Islet precursor cell (in vitro differentiated cells): ENCODE data around the gene LRIF1.
"Not testable (repeated sequence)": the region's sequence is repeated elsewhere in the genome, so short reads cannot be mapped to it uniquely, and the experiment has no call there.

ENCODE experiments used
- DNase-seq: peaks from one replicate; pipeline ENCODE4 v3.0.0-alpha.2; 2018

LRIF1 gene

DNA sequence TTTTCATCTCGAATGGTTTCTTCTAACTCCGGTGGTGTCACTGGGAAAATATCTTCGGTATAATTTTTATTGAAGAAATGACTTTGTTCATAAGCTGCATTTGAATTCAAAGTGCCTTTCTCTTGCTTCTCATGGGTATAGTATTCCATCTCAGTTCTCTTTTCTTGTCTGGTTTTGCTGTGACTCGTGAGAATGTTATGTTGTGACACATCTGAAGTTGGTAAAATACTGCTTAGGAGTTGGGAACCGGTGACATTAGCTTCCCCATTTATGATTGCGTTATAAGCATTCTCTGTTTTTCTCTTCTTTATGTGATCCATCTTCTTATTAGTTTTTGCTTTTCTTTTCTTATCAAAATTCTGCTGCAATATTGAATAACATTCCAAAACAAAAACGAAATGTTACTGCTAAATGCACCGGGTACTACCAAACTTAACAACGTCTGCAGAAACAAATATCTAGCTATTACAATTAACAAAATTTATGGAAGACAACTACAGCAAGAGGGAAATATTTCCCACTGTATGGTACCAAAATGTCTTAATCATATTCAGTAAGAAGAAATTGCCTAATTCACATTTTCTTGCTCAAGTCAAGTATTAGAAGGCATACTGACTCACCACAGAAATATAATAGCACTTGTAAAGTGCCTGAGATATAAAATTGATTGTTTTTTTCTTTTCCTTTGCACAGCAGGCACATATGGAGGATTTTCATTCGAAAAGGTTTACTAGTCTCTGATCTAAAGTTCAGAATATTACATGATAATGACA, 15.5 kb downstream of the LRIF1 start:
- no peak for DNase-seq

DNA sequence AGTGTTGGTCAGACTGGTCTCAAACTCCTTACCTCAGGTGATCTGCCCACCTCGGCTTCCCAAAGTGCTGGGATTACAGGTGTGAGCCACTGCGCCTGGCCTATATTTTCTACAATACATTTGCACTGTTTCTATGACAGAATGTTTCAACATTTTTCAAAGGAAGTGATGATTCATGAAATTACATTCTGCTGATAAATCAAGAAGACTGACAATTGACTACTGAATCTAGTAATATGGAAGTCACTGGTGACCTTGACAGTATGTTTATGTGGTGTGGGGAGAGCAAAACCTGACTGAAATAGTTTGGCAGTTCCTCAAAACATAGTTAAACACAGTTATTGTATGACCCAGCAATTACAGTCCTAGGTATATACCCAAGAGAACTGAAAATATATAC, 18.1 kb downstream of the LRIF1 start:
- DNase-seq = no peak

DNA sequence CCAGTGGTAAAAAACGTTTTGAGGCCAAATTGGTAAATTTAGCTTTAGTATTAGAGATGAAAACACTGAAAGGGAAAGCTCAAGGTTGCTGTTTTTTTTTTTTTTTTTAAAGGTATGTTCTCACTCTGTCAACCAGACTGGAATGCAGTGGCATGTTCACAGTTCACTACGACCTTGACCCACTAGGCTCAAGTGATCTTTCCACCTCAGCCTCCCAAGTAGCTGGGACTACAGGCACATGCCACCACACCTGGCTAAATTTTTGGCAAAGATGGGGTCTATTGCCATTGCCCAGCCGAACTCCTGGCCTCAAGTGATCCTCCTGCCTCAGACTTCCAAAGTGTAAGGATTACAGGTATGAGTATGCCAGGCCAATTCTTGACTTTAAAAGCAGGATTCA, 18.9 kb downstream of the LRIF1 start:
- DNase-seq = no peak

DNA sequence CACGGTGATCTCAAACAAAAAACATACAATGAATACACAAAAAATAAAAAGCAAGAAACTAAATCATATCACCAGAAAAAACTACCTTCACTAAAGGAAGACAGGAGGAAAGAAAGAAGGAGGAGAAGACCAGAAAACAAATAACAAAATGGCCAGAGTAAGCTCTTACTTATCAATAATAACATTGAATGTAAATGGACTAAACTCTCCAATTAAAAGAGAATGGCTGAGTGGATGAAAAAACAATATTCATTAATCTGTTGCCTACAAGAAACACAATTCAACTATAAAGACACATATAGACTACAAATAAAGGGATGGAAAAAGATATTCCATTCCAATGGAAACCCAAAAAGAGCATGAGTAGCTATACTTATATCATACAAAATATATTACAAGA, 27.2 kb downstream of the LRIF1 start:
- no peak for DNase-seq

DNA sequence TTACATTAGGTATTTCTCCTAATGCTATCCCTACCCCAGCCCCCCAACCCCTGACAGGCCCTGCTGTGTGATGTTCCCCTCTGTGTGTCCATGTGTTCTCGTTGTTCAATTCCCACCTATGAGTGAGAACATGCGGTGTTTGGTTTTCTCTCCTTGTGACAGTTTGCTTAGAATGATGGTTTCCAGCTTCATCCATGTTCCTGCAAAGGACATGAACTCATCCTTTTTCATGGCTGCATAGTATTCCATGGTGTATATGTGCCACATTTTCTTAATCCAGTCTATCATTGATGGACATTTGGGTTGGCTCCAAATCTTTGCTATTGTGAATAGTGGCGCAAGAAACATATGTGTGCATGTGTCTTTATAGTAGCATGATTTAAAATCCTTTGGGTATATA, 32.6 kb downstream of the LRIF1 start:
- not testable (repeated sequence) for DNase-seq

DNA sequence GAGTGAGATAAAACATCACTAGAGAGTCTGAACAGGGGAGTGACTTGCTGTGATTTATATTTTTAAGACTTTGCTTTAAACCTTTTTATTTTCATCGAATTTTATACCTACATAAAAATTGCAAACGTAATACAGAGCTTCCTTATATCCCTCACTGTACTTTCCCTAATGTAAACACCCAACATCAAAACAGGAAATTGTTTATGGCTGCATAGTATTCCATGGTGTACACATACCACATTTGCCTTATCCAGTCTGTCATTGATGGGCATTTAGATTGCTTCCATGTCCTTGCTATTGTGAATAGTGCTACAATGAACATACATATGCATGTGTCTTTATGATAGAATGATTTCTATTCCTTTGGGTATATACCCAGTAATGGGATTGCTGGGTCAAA, 34.8 kb downstream of the LRIF1 start:
- no peak for DNase-seq

DNA sequence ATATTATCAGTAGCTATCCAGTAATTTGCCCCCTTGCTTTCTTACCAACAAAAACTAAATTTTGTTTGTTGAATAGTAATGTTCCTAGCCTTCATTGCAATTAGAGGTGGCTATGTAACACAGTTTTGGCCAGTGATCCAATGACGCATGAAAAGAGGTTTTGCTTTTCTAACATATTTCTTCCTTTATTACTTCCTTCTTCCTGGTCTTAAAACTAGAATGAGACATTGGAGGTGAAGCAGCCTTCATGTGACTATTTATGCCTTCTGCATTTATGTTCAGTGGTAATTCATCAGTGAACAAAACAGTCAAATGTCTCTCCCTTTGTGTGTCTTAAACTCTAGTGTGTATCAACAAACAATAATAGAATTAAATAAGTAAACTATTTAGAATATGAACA, 35.5 kb downstream of the LRIF1 start:
- no peak for DNase-seq

DNA sequence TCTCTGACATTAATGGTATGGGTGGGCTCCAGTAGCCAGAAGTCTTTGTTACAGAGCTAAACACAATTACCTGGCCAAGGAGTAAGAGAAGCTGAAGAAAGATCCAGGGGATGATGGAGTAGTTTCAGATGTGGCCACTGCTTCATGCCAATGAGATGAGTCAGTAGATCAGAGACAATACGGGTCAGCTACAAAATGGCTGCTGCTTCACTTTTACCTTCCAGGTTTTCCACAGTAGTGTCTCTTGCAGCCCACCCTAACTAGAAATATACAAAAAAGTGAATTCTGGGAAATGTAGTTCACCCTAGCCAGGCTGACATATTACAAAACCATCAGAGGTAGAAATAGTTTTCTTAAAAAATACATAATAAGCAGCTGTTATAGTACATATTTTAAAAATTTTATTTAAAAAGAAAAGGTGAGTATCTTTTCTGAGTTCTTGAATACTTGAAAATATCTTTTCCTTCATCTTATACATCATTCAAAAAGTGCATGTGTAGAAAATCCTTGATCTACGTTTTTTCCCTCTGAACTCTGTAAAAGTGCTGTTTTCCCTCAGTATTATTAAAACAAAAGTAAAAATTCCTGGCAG, 36.1 kb downstream of the LRIF1 start:
- peak; percentile 76 for DNase-seq

DNA sequence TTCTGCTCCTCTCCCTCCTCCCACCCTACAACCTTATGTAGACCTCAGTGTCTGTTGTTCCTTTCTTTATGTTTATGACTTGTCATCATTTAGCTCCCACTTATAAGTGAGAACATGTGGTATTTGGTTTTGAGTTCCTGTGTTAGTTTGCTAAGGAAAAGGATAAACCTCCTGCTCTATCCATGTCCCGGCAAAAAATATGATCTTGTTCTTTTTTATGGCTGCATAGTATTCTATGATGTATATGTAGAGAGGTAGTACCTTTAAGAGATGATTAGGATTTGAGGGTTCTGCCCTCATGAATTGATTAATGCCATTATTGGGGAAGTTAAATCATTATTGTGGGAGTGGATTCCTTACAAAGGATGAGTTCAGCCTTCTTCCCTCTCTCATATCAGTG, 41.8 kb downstream of the LRIF1 start:
- no peak for DNase-seq

DNA sequence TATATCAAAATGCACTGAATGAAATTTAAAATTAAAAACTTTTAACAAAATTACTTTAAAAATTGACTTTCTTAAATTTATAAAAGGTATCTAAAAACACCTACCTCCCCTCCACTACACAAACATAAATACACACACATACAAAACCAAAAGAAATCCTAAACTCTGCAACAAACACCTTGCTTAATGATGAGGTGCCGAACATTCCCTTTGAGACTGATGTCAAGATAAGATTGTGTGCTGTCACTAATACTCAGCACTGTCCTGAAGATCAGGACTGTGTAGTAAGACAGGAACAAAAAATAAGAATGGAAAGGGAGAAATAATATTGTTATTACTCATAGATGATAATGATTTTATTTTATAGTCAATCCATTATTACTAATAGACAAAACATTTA, 45.7 kb downstream of the LRIF1 start:
- no peak for DNase-seq

DNA sequence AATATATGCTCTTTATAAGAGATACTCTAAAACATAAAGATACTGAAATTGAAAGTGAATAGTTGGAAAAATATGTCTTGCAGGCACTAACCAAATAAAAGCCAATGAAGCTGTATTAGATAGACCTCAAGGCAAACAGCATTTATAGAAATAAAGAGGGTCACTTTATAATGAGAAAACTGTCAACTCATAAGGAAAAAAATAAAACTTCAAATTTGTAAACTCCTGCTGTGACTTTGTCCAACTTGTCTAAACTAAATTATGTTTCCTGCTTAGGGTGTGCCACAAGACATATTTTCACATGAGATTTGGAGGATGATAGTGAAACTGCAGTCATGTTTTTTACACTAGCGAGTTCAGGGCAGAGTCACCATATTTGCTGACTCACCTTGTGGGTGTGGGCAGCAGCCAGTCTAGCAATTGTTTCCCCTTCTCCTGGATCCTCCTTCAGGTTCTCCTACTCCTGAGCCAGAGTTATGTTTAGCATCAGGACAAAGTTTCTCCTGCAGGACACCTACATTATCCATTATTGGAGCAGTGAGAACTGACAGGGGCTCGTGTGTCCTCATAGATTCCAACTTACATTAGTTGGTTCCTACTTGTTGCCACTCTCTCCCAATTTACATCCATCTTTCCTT, 46.9 kb downstream of the LRIF1 start:
- no peak for DNase-seq

DNA sequence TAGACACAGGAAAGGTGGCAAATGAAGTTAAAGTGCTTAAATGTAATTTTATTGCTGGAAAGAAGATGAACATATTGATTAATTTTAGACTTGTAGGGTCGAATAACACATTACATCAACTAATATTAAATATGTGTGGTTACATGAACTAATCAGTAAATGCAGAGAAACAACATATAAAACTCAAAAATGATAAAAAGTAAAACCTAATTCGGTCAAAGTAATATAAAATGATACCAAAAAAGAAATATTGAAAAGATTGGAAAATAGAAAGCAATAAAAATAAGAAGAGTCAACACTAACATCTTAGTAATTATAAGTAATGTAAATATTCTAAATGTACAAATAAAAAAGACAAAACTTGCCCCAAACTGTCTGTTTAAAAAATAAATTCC, 47.5 kb downstream of the LRIF1 start:
- DNase-seq = no peak

DNA sequence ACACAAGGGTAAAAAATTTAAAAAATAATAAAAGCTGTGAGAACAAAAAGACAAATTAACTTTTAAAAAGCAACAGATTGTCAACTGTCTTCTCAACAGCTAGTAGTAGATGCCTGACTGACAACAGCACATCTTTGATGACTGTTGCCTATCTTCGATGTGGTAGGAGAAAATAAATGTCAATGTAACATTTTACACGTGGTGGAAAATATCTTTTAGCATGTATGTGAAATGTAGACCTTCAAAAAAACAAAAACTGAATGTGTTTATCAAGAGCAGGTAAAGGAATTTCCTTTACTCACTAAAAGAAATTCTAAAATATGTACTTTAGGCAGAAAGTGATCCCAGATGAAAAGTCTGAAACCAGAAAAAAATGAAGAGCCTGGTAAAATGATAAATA, 47.9 kb downstream of the LRIF1 start:
- DNase-seq = no peak

DNA sequence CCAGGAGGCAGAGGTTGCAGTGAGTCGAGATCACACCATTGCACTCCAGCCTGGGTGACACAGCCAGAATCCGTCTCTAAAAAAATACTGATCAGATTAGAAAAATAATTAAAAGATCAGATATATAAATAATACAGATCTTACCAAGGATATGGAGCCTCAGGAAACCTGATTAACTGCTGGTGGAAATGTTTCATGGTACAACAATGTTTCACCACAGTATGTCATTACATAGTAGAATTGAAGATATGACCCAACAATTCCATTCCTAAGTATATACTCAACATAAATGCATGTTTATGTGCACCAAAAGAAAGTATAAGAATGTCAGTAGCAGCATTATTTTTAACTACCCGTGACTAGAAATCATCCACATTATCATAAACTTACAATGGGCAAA, 49.0 kb downstream of the LRIF1 start:
- no peak for DNase-seq

DNA sequence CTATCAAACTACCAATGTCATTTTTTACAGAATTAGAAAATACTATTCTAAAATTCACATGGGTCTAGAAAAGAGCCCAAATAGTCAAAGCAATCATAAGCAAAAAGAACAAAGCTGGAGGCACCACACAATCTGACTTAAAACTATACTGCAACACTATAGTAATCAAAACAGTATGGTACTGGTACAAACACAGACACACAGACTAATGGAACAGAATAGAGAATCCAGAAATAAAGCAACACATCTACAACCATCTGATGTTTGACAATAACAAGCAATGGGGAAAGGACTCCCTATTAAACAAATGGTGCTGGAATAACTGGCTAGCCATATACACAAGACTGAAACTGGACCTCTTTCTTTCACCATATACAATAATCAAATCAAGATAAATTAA, 50.9 kb downstream of the LRIF1 start:
- DNase-seq = no peak

DNA sequence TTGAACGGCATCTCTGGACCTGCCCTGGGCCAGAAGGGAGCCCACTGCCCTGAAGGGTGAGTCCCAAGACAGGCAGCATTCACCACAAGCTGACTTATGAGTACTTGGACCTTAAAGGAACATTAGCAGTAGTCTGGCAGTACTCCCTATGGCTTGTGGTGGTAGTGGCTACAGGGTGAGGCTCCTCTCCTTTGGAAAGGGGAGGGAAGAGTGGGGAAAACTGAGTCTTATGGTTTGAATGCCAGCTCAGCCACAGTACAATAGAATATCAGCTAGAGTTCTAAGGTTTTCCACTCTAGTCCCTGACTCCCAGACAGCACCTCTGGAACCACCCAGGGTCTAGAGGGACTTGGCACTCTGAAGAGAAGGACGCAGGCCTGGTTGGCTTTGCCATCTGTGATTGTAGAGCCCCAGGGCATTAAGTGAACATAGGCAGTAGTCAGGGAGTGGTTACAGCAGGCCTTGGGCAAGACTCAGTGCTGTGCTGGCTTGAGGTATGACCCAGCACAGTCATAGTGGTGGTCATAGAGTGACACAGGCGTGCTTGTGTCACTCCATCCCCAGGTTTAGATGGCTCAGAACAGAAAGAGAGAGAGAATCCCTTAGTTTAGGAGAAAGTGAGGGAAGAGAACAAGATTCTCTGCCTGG, 59.7 kb downstream of the LRIF1 start:
- no peak for DNase-seq

DNA sequence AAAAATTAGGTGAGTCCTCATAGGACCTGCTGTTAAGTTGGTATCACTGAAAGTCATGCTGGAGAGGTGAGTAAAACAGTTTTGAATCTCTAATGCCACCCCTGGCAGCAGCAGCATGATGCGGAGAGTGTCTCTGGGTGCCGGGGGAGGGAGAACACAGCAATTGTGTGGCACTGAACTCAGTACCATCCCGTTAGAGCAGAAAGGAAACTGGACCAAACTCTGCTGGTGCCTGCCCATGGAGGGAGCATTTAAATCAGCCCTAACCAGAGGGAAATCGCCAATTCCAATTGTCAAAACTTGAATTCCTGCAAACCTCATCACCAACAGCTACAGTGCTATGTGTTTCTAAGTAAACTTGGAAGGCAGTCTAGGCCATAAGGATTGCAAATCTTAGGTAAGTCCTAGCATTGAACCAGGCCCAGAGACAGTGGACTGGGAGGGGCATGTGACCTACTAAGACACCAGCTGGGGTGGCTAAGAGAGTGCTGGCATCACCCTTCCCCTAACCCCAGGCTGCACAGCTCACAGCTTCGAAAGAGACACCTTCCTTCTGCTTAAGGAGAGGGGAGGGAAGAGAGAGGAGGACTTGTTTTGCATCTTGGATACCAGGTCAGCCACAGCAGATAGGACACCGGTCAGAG, 60.8 kb downstream of the LRIF1 start:
- no peak for DNase-seq

DNA sequence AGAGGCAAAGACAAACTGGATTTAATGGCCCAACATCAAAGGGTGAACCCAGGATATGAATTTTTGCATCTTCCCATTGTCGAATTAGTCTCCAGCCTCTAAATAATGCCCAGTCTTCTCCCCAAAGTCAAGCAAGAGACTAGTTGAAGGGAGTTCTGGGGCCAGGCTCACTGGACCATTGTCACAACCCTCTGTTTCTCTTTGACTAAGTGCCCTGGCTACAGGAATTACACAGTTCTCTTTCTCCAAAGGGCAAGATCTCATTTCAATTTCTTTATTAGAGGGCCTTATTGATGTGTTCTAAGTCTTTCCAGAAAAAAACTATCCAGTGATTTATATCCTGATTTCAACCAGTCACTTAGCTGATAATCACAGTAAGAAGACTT, 64.3 kb downstream of the LRIF1 start:
- no peak for DNase-seq

DNA sequence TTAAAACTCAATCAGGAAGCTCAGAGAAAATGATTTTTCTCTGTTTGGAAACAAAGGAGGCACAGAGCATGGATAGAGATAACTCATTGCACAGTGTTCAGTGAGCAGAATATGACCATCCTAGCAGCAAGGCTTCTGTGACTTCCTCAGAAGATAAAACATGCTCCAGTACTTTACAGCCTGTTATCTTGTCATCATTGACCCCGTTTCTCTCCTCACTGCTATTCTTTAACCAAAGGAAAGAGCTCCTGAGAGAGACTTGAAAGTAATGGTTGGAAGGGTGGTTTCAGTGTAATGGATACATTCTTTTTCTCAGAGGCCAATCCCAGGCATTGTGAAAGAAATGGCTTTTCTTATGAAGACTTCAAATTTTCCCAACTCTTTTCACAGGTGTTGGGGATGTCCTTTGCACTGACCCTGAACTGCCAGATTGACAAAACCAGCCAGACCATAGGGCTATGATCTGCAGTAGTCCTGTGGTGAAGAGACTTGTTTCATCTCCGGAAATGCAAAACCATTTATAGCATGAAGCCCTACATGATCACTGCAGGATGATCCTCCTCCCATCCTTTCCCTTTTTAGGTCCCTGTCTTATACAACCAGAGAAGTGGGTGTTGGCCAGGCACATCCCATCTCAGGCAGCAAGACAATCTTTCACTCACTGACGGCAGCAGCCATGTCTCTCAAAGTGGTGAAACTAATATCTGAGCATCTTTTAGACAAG, 64.8 kb downstream of the LRIF1 start:
- no peak for DNase-seq

DNA sequence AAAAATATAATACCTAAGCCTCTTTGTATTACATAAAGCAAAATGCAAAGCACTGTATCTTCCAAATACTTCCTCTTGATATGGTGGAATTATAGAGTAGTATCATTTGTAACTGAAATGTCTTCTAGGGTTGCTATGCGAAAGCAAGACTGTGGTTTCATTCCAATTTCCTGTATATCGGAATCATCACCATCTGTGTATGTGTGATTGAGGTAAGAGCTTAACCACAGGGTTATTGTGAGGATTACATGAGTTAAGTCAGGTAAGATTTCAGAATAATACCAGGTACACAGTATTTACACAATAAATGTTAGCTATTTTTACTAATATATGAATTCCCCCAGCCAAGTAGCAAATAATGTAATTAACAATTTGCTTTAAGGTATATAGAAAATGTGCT, 66.0 kb downstream of the LRIF1 start:
- no peak for DNase-seq
